Measurements from ENCODE around the gene GAPT. TPM values are rescaled to one million over a fixed set of nuclear protein-coding genes. Genes with fewer than 3 reads are reported as not detected.

The GAPT gene
- total RNA-seq, 4 donors from 2014 or later: 2.1 TPM; not detected in 3

DNA sequence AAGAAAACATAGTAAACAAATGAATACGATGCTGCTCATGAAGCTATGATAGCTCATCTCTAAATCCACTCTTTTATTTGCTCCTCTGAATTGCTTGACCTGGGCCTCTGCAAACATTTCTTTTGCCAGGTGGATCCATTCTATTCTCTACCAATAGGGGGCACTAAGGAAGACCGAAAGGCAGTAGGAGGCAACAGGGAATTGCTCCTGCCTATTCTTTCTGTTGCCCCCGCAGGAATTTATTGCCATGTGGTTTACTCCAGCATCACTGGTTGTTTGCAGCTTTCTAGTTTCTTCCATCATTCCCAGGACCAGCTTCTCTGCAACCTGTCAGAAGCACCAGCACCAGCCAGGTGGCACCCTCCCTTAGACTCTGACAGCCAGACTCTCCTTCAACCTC lies 5.3 kb downstream of the GAPT start:
- no peak for DNase-seq (ENCODE audit: low spot score in 2 of 2)
- peaks cover 0 to 7% (median 0%) of the 10 kb centered on the region in 4 donors for H3K4me1 ChIP-seq
- H3K9me3 ChIP-seq: no peaks in the 10 kb centered on the region
- no peaks in the 10 kb centered on the region for H3K27me3 ChIP-seq
- TF ChIP-seq, protein P1, sequence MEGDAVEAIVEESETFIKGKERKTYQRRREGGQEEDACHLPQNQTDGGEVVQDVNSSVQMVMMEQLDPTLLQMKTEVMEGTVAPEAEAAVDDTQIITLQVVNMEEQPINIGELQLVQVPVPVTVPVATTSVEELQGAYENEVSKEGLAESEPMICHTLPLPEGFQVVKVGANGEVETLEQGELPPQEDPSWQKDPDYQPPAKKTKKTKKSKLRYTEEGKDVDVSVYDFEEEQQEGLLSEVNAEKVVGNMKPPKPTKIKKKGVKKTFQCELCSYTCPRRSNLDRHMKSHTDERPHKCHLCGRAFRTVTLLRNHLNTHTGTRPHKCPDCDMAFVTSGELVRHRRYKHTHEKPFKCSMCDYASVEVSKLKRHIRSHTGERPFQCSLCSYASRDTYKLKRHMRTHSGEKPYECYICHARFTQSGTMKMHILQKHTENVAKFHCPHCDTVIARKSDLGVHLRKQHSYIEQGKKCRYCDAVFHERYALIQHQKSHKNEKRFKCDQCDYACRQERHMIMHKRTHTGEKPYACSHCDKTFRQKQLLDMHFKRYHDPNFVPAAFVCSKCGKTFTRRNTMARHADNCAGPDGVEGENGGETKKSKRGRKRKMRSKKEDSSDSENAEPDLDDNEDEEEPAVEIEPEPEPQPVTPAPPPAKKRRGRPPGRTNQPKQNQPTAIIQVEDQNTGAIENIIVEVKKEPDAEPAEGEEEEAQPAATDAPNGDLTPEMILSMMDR (IDR thresholded peaks at IDR 0.05): no peak
- no peak for TF ChIP-seq POLR2A (IDR thresholded peaks at IDR 0.05)
- no peak for TF ChIP-seq EP300 (IDR thresholded peaks at IDR 0.05)
- H3K27ac ChIP-seq: no peak overlapping the region
- no peak overlapping the region for H3K4me3 ChIP-seq
- H3K36me3 ChIP-seq: no peaks in the 10 kb centered on the region
- 78 to 81% methylated on average over 3 of the region's 3 CpGs for WGBS, 2 donors

GRCh38 chr5:58497386-58497785 lies 6.2 kb downstream of the GAPT start:
- no peak overlapping the region for H3K4me3 ChIP-seq
- 81 to 83% methylated on average over 5 of the region's 5 CpGs for WGBS, 2 donors
- H3K4me1 ChIP-seq: peaks cover 0 to 7% (median 0%) of the 10 kb centered on the region in 4 donors
- H3K36me3 ChIP-seq: no peaks in the 10 kb centered on the region
- H3K27me3 ChIP-seq: no peaks in the 10 kb centered on the region
- no peak for DNase-seq (ENCODE audit: low spot score in 2 of 2)
- H3K9me3 ChIP-seq: no peaks in the 10 kb centered on the region
- H3K27ac ChIP-seq: no peak overlapping the region
- TF ChIP-seq POLR2A (IDR thresholded peaks at IDR 0.05): no peak
- TF ChIP-seq, protein P1 (IDR thresholded peaks at IDR 0.05): no peak
- TF ChIP-seq EP300 (IDR thresholded peaks at IDR 0.05): no peak

GRCh38 chr5:58497921-58498320 lies 6.7 kb downstream of the GAPT start:
- no peak for DNase-seq (ENCODE audit: low spot score in 2 of 2)
- no peaks in the 10 kb centered on the region for H3K9me3 ChIP-seq
- no peaks in the 10 kb centered on the region for H3K27me3 ChIP-seq
- no peaks in the 10 kb centered on the region for H3K36me3 ChIP-seq
- H3K4me3 ChIP-seq: no peak overlapping the region
- TF ChIP-seq EP300 (IDR thresholded peaks at IDR 0.05): no peak
- TF ChIP-seq POLR2A (IDR thresholded peaks at IDR 0.05): no peak
- TF ChIP-seq, protein P1 (IDR thresholded peaks at IDR 0.05): no peak
- peaks cover 0 to 7% (median 0%) of the 10 kb centered on the region in 4 donors for H3K4me1 ChIP-seq
- no peak overlapping the region for H3K27ac ChIP-seq

DNA sequence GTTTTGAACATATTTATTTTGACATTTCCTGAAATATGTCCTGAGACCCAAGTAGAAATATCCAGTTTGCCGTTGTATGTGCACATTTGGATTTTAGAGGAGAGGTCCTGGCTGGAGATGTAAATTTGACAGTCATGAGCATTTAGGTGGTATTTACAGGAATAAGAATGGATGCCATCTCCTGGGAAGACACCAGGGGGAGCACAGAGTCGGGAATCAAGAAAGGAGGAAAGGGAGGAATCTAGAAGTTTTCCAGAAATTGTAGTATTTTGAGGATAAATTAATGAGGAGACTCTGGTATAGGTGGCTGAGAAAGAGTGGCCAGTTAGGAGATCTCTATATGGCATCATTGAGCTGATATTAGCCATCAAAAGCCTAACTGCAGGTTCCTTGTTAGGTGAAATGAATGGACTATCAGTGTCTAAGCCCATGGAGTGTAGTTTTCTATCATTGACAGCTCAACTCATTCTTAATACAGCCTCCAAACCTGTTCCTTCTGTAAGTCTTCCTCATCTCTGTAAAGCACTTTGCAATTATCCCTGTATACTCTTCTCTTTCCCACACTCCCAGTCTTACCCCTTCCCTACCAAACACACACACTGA lies 7.2 kb downstream of the GAPT start:
- Histone ChIP-seq H3K27me3 (no peaks in the 10 kb centered on the region), H3K4me3 (no peak overlapping the region), H3K36me3 (no peaks in the 10 kb centered on the region), H3K27ac (no peak overlapping the region), H3K9me3 (no peaks in the 10 kb centered on the region), H3K4me1 (peaks cover 0 to 7% (median 0%) of the 10 kb centered on the region in 4 donors)
- peak in 1 of 2 donors; percentile 71 for DNase-seq (ENCODE audit: low spot score in 2 of 2)
- TF ChIP-seq, protein P1 (IDR thresholded peaks at IDR 0.05): peak; percentile 42 to 65 (median 60)
- no peak for TF ChIP-seq EP300 (IDR thresholded peaks at IDR 0.05)
- whole genome bisulfite sequencing, 2 donors: 14 to 20% methylated on average over 2 of the region's 2 CpGs

- no peaks in the 10 kb centered on the region for H3K36me3 ChIP-seq
- TF ChIP-seq POLR2A (IDR thresholded peaks at IDR 0.05): no peak
- TF ChIP-seq, protein P1 (IDR thresholded peaks at IDR 0.05): no peak
- no peak for TF ChIP-seq EP300 (IDR thresholded peaks at IDR 0.05)
- H3K27me3 ChIP-seq: no peaks in the 10 kb centered on the region
- H3K9me3 ChIP-seq: no peaks in the 10 kb centered on the region
- no peak overlapping the region for H3K27ac ChIP-seq
- H3K4me1 ChIP-seq: peaks cover 0 to 7% (median 0%) of the 10 kb centered on the region in 4 donors
- no peak for DNase-seq (ENCODE audit: low spot score in 2 of 2)
- 90 to 95% methylated on average over 3 of the region's 3 CpGs for WGBS, 2 donors
- no peak overlapping the region for H3K4me3 ChIP-seq
These were observed 8.0 kb downstream of the GAPT start for GRCh38 chr5:58499231-58499630.

Measured in tibial nerve (tissue), 4 donors.